DND-41 (cell line): ENCODE results near the gene DALRD3.

Source experiments
- ATAC-seq: fragments of 200-7000 bp; cut with Tn5 transposase; 3 replicates; pipeline ENCODE4 v1.9.1; 2021; ENCODE audit warnings: low read depth; ENCODE audit not compliant: insufficient read depth
- DNase-seq: peaks from one replicate; pipeline ENCODE4 v3.0.0-alpha.2; 2020
- H2AFZ ChIP-seq: 2 replicates; pipeline ENCODE4 v1.6.0; 2012; ENCODE audit warnings: low read depth, low read length
- H3K27ac ChIP-seq: 2 replicates; pipeline ENCODE4 v1.5.1; 2012; ENCODE audit warnings: low read length, inconsistent platforms
- H3K27me3 ChIP-seq: fragments of 200-600 bp; sonication (generic); 2 replicates; pipeline ENCODE4 v1.6.0; 2012; ENCODE audit warnings: low read length, mild to moderate bottlenecking, inconsistent platforms; ENCODE audit not compliant: insufficient read depth, poor library complexity
- H3K36me3 ChIP-seq: 2 replicates; pipeline ENCODE4 v1.5.1; 2012; ENCODE audit warnings: low read length, inconsistent platforms; ENCODE audit not compliant: insufficient read depth
- H3K4me1 ChIP-seq: 2 replicates; pipeline ENCODE4 v1.5.1; 2012; ENCODE audit warnings: mild to moderate bottlenecking, low read length; ENCODE audit not compliant: insufficient read depth
- H3K4me2 ChIP-seq: 2 replicates; pipeline ENCODE4 v1.6.0; 2012; ENCODE audit warnings: mild to moderate bottlenecking, moderate library complexity, low read length, inconsistent platforms; ENCODE audit not compliant: insufficient read depth
- H3K4me3 ChIP-seq, 2 experiments: fragments of 200-600 bp in 1 of 2; shearing (Covaris generic) in 1 of 2; 2 replicates each; pipeline ENCODE4 v1.5.1; 2012 to 2016; ENCODE audit warnings: inconsistent platforms in 2 of 2, low read length in 2 of 2, mild to moderate bottlenecking in 2 of 2, low read depth in 1 of 2, moderate library complexity in 1 of 2
- H3K79me2 ChIP-seq: 2 replicates; pipeline ENCODE4 v1.6.0; 2012; ENCODE audit warnings: low read length, inconsistent platforms; ENCODE audit not compliant: insufficient read depth
- H3K9ac ChIP-seq: 2 replicates; pipeline ENCODE4 v1.6.0; 2012; ENCODE audit warnings: low read depth, mild to moderate bottlenecking, inconsistent platforms, low read length, moderate library complexity
- H3K9me3 ChIP-seq: 2 replicates; pipeline ENCODE4 v1.5.1; 2012; ENCODE audit warnings: low read length, moderate library complexity, mild to moderate bottlenecking, inconsistent platforms; ENCODE audit not compliant: insufficient read depth, severe bottlenecking
- H4K20me1 ChIP-seq: 2 replicates; pipeline ENCODE4 v1.6.0; 2012; ENCODE audit warnings: low read length; ENCODE audit not compliant: insufficient read depth
- EZH2 ChIP-seq: IDR thresholded peaks from 3 replicates; pipeline ENCODE4 v1.6.1; 2012; ENCODE audit warnings: borderline replicate concordance, low read depth, mild to moderate bottlenecking, moderate library complexity, low read length, inconsistent platforms; ENCODE audit not compliant: severe bottlenecking
- TF ChIP-seq, protein P1 (sequence below): IDR thresholded peaks from 2 replicates; pipeline ENCODE4 v1.5.1; 2012; ENCODE audit warnings: borderline replicate concordance, low read length, moderate library complexity, mild to moderate bottlenecking; ENCODE audit not compliant: poor library complexity, severe bottlenecking; ENCODE audit errors: extremely low read depth

The DALRD3 gene

DNA sequence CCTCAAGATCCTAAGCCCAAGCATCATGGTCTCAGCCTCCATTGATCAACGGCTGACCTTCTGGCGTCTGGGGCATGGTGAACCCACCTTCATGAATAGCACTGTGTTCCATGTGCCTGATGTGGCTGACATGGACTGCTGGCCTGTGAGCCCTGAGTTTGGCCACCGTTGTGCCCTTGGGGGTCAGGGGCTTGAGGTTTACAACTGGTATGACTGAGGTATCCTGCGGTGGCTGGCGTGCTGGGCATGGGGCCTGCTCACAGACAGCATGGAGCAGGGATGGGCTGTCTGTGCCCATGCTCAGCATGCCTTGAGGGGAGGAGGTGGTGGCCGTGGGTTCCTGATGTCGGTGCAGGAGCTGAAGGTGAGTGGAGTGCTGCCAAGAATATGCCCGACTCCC is 3.3 kb downstream of the DALRD3 start:
- Histone ChIP-seq H3K27ac (no peak overlapping the region), H3K4me2 (no peak overlapping the region), H3K4me3 (no peak overlapping the region), H3K9ac (no peak overlapping the region), H3K4me1 (peaks cover 30% of the 10 kb centered on the region), H3K79me2 (peaks cover 45% of the 10 kb centered on the region), H4K20me1 (peaks cover 72% of the 10 kb centered on the region), H3K27me3 (no peaks in the 10 kb centered on the region), H3K9me3 (no peaks in the 10 kb centered on the region), H3K36me3 (peaks cover 58% of the 10 kb centered on the region), H2AFZ (no peak overlapping the region)
- no peak for ATAC-seq
- no peak for TF ChIP-seq EZH2
- TF ChIP-seq, protein P1, sequence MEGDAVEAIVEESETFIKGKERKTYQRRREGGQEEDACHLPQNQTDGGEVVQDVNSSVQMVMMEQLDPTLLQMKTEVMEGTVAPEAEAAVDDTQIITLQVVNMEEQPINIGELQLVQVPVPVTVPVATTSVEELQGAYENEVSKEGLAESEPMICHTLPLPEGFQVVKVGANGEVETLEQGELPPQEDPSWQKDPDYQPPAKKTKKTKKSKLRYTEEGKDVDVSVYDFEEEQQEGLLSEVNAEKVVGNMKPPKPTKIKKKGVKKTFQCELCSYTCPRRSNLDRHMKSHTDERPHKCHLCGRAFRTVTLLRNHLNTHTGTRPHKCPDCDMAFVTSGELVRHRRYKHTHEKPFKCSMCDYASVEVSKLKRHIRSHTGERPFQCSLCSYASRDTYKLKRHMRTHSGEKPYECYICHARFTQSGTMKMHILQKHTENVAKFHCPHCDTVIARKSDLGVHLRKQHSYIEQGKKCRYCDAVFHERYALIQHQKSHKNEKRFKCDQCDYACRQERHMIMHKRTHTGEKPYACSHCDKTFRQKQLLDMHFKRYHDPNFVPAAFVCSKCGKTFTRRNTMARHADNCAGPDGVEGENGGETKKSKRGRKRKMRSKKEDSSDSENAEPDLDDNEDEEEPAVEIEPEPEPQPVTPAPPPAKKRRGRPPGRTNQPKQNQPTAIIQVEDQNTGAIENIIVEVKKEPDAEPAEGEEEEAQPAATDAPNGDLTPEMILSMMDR: no peak
- no peak for DNase-seq

DNA sequence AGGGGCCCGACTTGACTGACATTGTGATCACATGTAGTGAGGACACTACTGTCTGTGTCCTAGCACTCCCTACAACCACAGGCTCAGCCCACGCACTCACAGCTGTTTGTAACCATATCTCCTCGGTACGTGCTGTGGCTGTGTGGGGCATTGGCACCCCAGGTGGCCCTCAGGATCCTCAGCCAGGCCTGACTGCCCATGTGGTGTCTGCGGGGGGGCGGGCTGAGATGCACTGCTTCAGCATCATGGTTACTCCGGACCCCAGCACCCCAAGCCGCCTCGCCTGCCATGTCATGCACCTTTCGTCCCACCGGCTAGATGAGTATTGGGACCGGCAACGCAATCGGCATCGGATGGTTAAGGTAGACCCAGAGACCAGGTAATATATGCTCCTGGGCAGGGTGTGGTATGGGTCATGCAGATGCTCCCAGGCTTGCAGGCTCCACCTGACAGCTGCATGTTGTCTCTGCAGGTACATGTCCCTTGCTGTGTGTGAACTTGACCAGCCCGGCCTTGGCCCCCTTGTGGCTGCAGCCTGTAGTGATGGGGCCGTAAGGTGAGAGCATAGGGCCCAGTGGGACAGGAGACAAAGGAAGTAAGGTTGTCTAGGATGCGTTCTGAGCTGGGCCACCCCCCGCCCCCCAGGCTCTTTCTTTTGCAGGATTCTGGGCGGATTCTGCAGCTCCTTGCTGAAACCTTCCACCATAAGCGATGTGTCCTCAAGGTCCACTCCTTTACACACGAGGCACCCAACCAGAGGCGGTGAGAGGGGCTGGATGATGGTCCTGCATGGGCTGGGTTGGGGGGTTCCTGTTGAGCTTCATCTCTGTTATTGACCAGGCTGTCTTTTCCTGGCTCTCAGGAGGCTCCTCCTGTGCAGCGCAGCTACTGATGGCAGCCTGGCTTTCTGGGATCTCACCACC is 4.4 kb downstream of the DALRD3 start:
- no peak overlapping the region for H3K4me2 ChIP-seq
- H4K20me1 ChIP-seq: peaks cover 82% of the 10 kb centered on the region
- H3K4me1 ChIP-seq: peaks cover 26% of the 10 kb centered on the region
- peaks cover 50% of the 10 kb centered on the region for H3K79me2 ChIP-seq
- no peak overlapping the region for H3K9ac ChIP-seq
- TF ChIP-seq EZH2: no peak
- TF ChIP-seq, protein P1: peak; percentile 60
- no peak overlapping the region for H2AFZ ChIP-seq
- no peak overlapping the region for H3K4me3 ChIP-seq
- no peaks in the 10 kb centered on the region for H3K27me3 ChIP-seq
- H3K27ac ChIP-seq: no peak overlapping the region
- peaks cover 62% of the 10 kb centered on the region for H3K36me3 ChIP-seq
- no peak for DNase-seq
- no peaks in the 10 kb centered on the region for H3K9me3 ChIP-seq
- 0 out of 3 replicates have a peak, but pooled peaks have one; percentile 15 for ATAC-seq

DNA sequence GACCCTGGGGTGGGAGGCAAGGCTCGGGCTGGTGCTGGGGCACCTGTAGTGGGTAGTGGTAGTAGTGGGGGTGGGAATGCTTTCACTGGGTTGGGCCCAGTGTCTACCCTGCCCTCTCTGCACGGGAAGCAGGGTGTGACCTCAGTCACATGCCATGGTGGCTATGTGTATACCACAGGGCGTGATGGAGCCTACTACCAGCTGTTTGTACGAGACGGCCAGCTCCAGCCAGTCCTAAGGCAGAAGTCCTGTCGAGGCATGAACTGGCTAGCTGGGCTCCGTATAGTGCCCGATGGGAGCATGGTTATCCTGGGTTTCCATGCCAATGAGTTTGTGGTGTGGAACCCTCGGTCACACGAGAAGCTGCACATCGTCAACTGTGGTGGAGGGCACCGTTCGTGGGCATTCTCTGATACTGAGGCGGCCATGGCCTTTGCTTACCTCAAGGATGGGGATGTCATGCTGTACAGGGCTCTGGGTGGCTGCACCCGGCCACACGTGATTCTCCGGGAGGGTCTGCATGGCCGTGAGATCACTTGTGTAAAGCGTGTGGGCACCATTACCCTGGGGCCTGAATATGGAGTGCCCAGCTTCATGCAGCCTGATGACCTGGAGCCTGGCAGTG is 5.2 kb downstream of the DALRD3 start:
- no peak overlapping the region for H3K9ac ChIP-seq
- no peak overlapping the region for H2AFZ ChIP-seq
- peaks cover 67% of the 10 kb centered on the region for H3K36me3 ChIP-seq
- TF ChIP-seq, protein P1: no peak
- TF ChIP-seq EZH2: no peak
- peaks cover 90% of the 10 kb centered on the region for H4K20me1 ChIP-seq
- no peaks in the 10 kb centered on the region for H3K27me3 ChIP-seq
- peaks cover 27% of the 10 kb centered on the region for H3K4me1 ChIP-seq
- H3K4me3 ChIP-seq: no peak overlapping the region
- H3K27ac ChIP-seq: no peak overlapping the region
- H3K9me3 ChIP-seq: no peaks in the 10 kb centered on the region
- ATAC-seq (no peak), DNase-seq (no peak)
- no peak overlapping the region for H3K4me2 ChIP-seq
- peaks cover 57% of the 10 kb centered on the region for H3K79me2 ChIP-seq
